Measurements from ENCODE around the gene MCTP1.
"Not testable (repeated sequence)": the region's sequence is repeated elsewhere in the genome, so short reads cannot be mapped to it uniquely, and the experiment has no call there.

The MCTP1 gene

GRCh38 chr5:95251185-95251584 lies 33.7 kb downstream of the MCTP1 start:
- no peak for DNase-seq

GRCh38 chr5:95244479-95244878 lies 40.4 kb downstream of the MCTP1 start:
- no peak for DNase-seq

- DNase-seq = no peak
These were observed 43.3 kb downstream of the MCTP1 start for GRCh38 chr5:95241635-95242034.

- no peak for DNase-seq
These were observed 43.7 kb downstream of the MCTP1 start for GRCh38 chr5:95241161-95241560.

- DNase-seq = no peak
These were observed 46.2 kb downstream of the MCTP1 start for GRCh38 chr5:95238560-95239325.

- no peak for DNase-seq
These were observed 47.6 kb downstream of the MCTP1 start for GRCh38 chr5:95237324-95237723.

- no peak for DNase-seq
These were observed 49.4 kb downstream of the MCTP1 start for GRCh38 chr5:95235439-95235982.

- no peak for DNase-seq
These were observed 55.2 kb downstream of the MCTP1 start for GRCh38 chr5:95229646-95230045.

GRCh38 chr5:95224701-95225459 lies 60.0 kb downstream of the MCTP1 start:
- DNase-seq = no peak

- no peak for DNase-seq
These were observed 61.2 kb downstream of the MCTP1 start for GRCh38 chr5:95223566-95224258.

GRCh38 chr5:95222836-95223235 lies 62.1 kb downstream of the MCTP1 start:
- no peak for DNase-seq

- DNase-seq = no peak
These were observed 63.7 kb downstream of the MCTP1 start for GRCh38 chr5:95221234-95221633.

GRCh38 chr5:95220381-95220780 lies 64.5 kb downstream of the MCTP1 start:
- no peak for DNase-seq

- no peak for DNase-seq
These were observed 65.5 kb downstream of the MCTP1 start for GRCh38 chr5:95219411-95219810.

GRCh38 chr5:95217881-95218280 lies 67.0 kb downstream of the MCTP1 start:
- no peak for DNase-seq

- no peak for DNase-seq
These were observed 67.5 kb downstream of the MCTP1 start for GRCh38 chr5:95217351-95217750.

GRCh38 chr5:95216136-95216955 lies 68.5 kb downstream of the MCTP1 start:
- no peak for DNase-seq

- not testable (repeated sequence) for DNase-seq
These were observed 77.1 kb downstream of the MCTP1 start for GRCh38 chr5:95207811-95208210.

- DNase-seq = no peak
These were observed 90.0 kb downstream of the MCTP1 start for GRCh38 chr5:95194856-95195255.

GRCh38 chr5:95191330-95191729 lies 93.6 kb downstream of the MCTP1 start:
- DNase-seq = no peak

GRCh38 chr5:95184924-95185323 lies 100.0 kb downstream of the MCTP1 start:
- no peak for DNase-seq

- DNase-seq = no peak
These were observed 103.2 kb downstream of the MCTP1 start for GRCh38 chr5:95181644-95182043.
